Measurements from ENCODE around the gene ARHGAP4. TPM values are rescaled to one million over a fixed set of nuclear protein-coding genes. Genes with fewer than 3 reads are reported as not detected.

The ARHGAP4 gene
- total and polyA plus RNA-seq, 10 of the 15 experiments (the other 5 are each of a cell fraction or from before 2014, with no cell fraction given) = 0.71 to 120 (median 44.3) TPM

- H3K9me3 ChIP-seq (replicated peaks; ENCODE audit: control insufficient read depth, insufficient read depth, low read length) = no peaks in the 10 kb centered on the region; the same call in 2 of the 3 replicates
- H3K36me3 ChIP-seq (ENCODE audit: control insufficient read depth in 2 of 2, insufficient read depth in 2 of 2, low read length in 1 of 2) = no peaks in the 10 kb centered on the region
- FAIRE-seq (peak; percentile 84), ATAC-seq (peak; percentile 91), DNase-seq (ENCODE audit: low read depth, low spot score) (peak; percentile 55)
- H3K27ac ChIP-seq (ENCODE audit: control insufficient read depth, insufficient read depth) = no peak overlapping the region
- peak overlapping the region; percentile 4; the same call in 1 of the 2 replicates for H3K4me2 ChIP-seq (ENCODE audit: control insufficient read depth, insufficient read depth)
- ChIA-PET CTCF (interaction anchor here (0.9 to 1.0 kb wide), 3 partner anchors 12 to 46 kb away, joined by 3 to 6 read pairs (median 3); no protein-coding TSS in a partner anchor), POLR2A (interaction anchor here (1.0 to 1.6 kb wide), 4 partner anchors 8 to 26 kb away, joined by 3 to 7 read pairs (median 4); no protein-coding TSS in a partner anchor), RAD21 (ENCODE audit: unreplicated experiment) (interaction anchor here (1.1 kb wide), 1 partner anchor 24 kb away, joined by 4 read pairs; no protein-coding TSS in a partner anchor), SMC1A (ENCODE audit: uncharacterized antibody, unreplicated experiment) (interaction anchor here (0.8 to 1.9 kb wide), 2 partner anchors 11 to 24 kb away, joined by 4 to 5 read pairs; no protein-coding TSS in a partner anchor)
- H4K20me1 ChIP-seq (ENCODE audit: control insufficient read depth, insufficient read depth) = no peaks in the 10 kb centered on the region
- no peak overlapping the region for H3K9ac ChIP-seq (ENCODE audit: control insufficient read depth, insufficient read depth, low read length)
- BruUV-seq (replicated peaks) = no TSS peak
- no peaks in the 10 kb centered on the region for H3K27me3 ChIP-seq (replicated peaks in 1 of 2; ENCODE audit: control insufficient read depth in 2 of 2, insufficient read depth in 2 of 2, low read length in 1 of 2)
- in situ Hi-C loops (cut with MboI) (no loop called here), intact Hi-C loops (cut with micrococcal nuclease; ENCODE audit: unreplicated experiment) (no loop called here)
- no peaks in the 10 kb centered on the region for H3K79me2 ChIP-seq (ENCODE audit: control insufficient read depth, insufficient read depth, low read length)
- no peak overlapping the region for H2AFZ ChIP-seq (ENCODE audit: control insufficient read depth, low read depth, low read length)
- WGBS (ENCODE audit: insufficient coverage, insufficient replicate concordance, low lambda C conversion rate, missing lambda C conversion rate) = 36% methylated on average over 23 of the region's 26 CpGs
- H3K4me1 ChIP-seq (ENCODE audit: control insufficient read depth, insufficient read depth, low read length) = peaks cover 9% of the 10 kb centered on the region
- H3K4me3 ChIP-seq = no peak overlapping the region
- no peak for TF ChIP-seq USF2 (IDR thresholded peaks at IDR 0.05; ENCODE audit: borderline replicate concordance, low read depth, low read length)
- TF ChIP-seq SPI1 (IDR thresholded peaks at IDR 0.05; ENCODE audit: borderline replicate concordance, insufficient read depth, low read depth, low read length) = peak; percentile 76; the same call in 1 of the 2 replicates
- peak; percentile 18; the same call in 1 of the 2 replicates for TF ChIP-seq TARDBP (IDR thresholded peaks at IDR 0.05; ENCODE audit: borderline replicate concordance)
- no peak for TF ChIP-seq YBX1 (IDR thresholded peaks at IDR 0.05)
- TF ChIP-seq ZNF687 (IDR thresholded peaks at IDR 0.05) = 0 out of 2 replicates have a peak, but pooled peaks have one; percentile 30
- TF ChIP-seq PBX3 (IDR thresholded peaks at IDR 0.05; ENCODE audit: insufficient replicate concordance, low read depth, low read length) = no peak
- TF ChIP-seq MEF2B (IDR thresholded peaks at IDR 0.05; ENCODE audit: partially characterized antibody, poor library complexity, severe bottlenecking) = peak; percentile 45
- peak; percentile 93 for TF ChIP-seq ZNF384 (IDR thresholded peaks at IDR 0.05; ENCODE audit: borderline replicate concordance, low read depth, low read length)
- peak; percentile 46; the same call in 1 of the 2 replicates for TF ChIP-seq NBN (IDR thresholded peaks at IDR 0.05)
- peak; percentile 5; the same call in 1 of the 2 replicates for TF ChIP-seq RUNX3 (IDR thresholded peaks at IDR 0.05; ENCODE audit: low read length)
- TF ChIP-seq SKIL (IDR thresholded peaks at IDR 0.05; ENCODE audit: low read depth, poor library complexity, severe bottlenecking) = peak; percentile 39
- no peak for TF ChIP-seq SMARCA5 (IDR thresholded peaks at IDR 0.05)
- TF ChIP-seq TCF3 (IDR thresholded peaks at IDR 0.05; ENCODE audit: borderline replicate concordance, insufficient read depth, low read depth, low read length) = peak; percentile 50; the same call in 1 of the 2 replicates
Measured at GRCh38 chrX:153900831-153901752, 25.0 kb downstream of the ARHGAP4 start.

Measured in GM12878 (cell line).